Sigmoid colon (tissue), 7 donors: ENCODE measurements around the gene PTPN14. TPM values are rescaled to one million over a fixed set of nuclear protein-coding genes. Genes with fewer than 3 reads are reported as not detected.
"Not testable (repeated sequence)": the region's sequence is repeated elsewhere in the genome, so short reads cannot be mapped to it uniquely, and the experiment has no call there.

Source experiments
- DNase-seq: peaks from one replicate; pipeline ENCODE4 v3.0.0-alpha.2; 2019
- H3K27ac ChIP-seq, 4 donors: fragments of 200-600 bp; sonication (generic); one replicate each; pipeline ENCODE4 v1.5.1; 2016 to 2019; ENCODE audit warnings: mild to moderate bottlenecking in 1 of 4
- H3K27me3 ChIP-seq, 3 donors: fragments of 200-600 bp; sonication (generic); one replicate each; pipeline ENCODE4 v1.5.1; 2019; ENCODE audit warnings: mild to moderate bottlenecking in 1 of 3
- H3K36me3 ChIP-seq, 4 donors: fragments of 200-600 bp; sonication (generic); one replicate each; pipeline ENCODE4 v1.5.1; 2016 to 2019
- H3K4me1 ChIP-seq, 4 donors: fragments of 200-600 bp; sonication (generic); one replicate each; pipeline ENCODE4 v1.5.1; 2017 to 2019
- H3K4me3 ChIP-seq, 4 donors: fragments of 200-600 bp; sonication (generic); one replicate each; pipeline ENCODE4 v1.5.1; 2017 to 2019; ENCODE audit warnings: mild to moderate bottlenecking in 2 of 4, moderate library complexity in 1 of 4
- H3K9me3 ChIP-seq, 4 donors: fragments of 200-600 bp in 3 of 4; sonication (generic) in 3 of 4; one replicate each; pipeline versions ENCODE4 v1.5.1 to v1.6.1; 2013 to 2019
- CTCF ChIP-seq, 4 experiments: fragments of 450-650 bp in 3 of 4; fragments of 200-600 bp in 1 of 4; IDR thresholded peaks; one replicate each; pipeline ENCODE4 v1.5.1; 2016 to 2019; ENCODE audit warnings: antibody characterized with exemption in 4 of 4, mild to moderate bottlenecking in 3 of 4, moderate library complexity in 2 of 4
- EP300 ChIP-seq, 4 donors: sonication (generic); formaldehyde crosslinking; IDR thresholded peaks; one replicate each; pipeline ENCODE4 v1.6.1; 2017; ENCODE audit warnings: antibody characterized with exemption in 4 of 4
- POLR2A ChIP-seq, 2 donors: fragments of 450-650 bp; IDR thresholded peaks; one replicate each; pipeline ENCODE4 v1.6.1; 2016; ENCODE audit warnings: antibody characterized with exemption in 2 of 2, mild to moderate bottlenecking in 2 of 2, moderate library complexity in 2 of 2
- POLR2AphosphoS5 ChIP-seq, 4 donors: sonication (generic); formaldehyde crosslinking; IDR thresholded peaks; one replicate each; pipeline ENCODE4 v1.6.1; 2017; ENCODE audit warnings: antibody characterized with exemption in 4 of 4
- WGBS, 2 donors: extraction: QIAGEN DNeasy Blood & Tissue Kit; methylation state at CpG; one replicate each; pipeline ENCODE4 v1.1.7; 2013; 5-methylcytosine and 5-hydroxymethylcytosine counted together
- intact Hi-C: fragments of 100-400 bp; cut with DNase I; formaldehyde crosslinking; loops from one replicate; pipeline ENCODE4 v1.15.1; 2023
- polyA plus RNA-seq, 3 donors: library from polyadenylated mRNA; stranded (reverse); fragments of 200-250 nt; gene quantifications; one replicate each; pipeline ENCODE4 v1.2.3, GENCODE V29; 2013
- total RNA-seq, 4 donors: library from RNA; depleted of rRNA; stranded (reverse); fragments of >200 nt; gene quantifications; one replicate each; pipeline ENCODE4 v1.1.0, GENCODE V29; 2016
- donor health status: healthy with polysubstance abuse.
- donor health status: Bipolar disorder and iron deficiency.
- donor health status: healthy.

PTPN14 gene
- total and polyA plus RNA-seq, 7 donors, result 0.46 to 35.5 (median 20.1) TPM

- no peak for DNase-seq
- no peaks in the 10 kb centered on the region for H3K36me3 ChIP-seq
- H3K4me1 ChIP-seq, result peaks cover 0 to 57% (median 34%) of the 10 kb centered on the region in 4 donors
- no peak overlapping the region for H3K4me3 ChIP-seq
- intact Hi-C loops, result no loop called here
- peak overlapping the region; percentile 38 to 84 (median 72) for H3K27ac ChIP-seq
- no peaks in the 10 kb centered on the region for H3K9me3 ChIP-seq
- no peaks in the 10 kb centered on the region for H3K27me3 ChIP-seq
- WGBS, 2 donors, result 90% methylated on average over 7 of the region's 7 CpGs
- TF ChIP-seq EP300 (IDR thresholded peaks at IDR 0.05) (no peak), CTCF (IDR thresholded peaks at IDR 0.05) (no peak)
Measured at GRCh38 chr1:214493126-214493796, 58.1 kb downstream of the PTPN14 start.

DNA sequence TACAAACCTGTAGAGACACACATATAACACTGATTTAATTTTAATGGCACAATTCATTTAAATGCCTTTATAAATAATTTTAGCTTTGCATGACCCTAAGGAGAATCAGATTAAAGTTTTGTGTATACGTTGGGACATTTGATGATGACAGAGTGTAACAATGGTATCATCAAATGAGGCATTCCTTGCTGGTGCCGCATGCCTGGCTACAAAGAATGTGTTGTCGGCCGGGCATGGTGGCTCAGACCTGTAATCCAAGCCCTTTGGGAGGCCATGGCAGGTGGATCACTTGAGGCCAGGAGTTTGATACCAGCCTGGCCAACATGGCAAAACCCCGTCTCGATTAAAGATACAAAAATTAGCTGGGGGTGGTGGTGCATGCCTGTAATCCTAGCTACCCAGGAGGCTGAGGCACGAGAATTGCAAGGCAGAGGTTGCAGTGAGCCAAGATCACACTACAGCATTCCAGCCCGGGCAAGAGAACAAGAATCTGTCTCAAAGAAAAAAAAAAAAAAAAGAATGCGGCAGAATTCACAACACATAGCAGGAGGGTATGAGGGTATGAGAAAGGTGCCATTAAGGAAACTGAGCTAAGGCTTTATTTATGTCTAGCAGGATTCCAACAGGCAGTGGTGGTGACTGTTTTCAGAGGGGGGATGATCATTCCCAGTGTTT is 58.9 kb downstream of the PTPN14 start:
- intact Hi-C loops, result no loop called here
- H3K4me1 ChIP-seq, result peaks cover 0 to 56% (median 34%) of the 10 kb centered on the region in 4 donors
- H3K9me3 ChIP-seq, result no peaks in the 10 kb centered on the region
- DNase-seq, result no peak
- peak overlapping the region; percentile 38 to 84 (median 72) for H3K27ac ChIP-seq
- TF ChIP-seq EP300 (IDR thresholded peaks at IDR 0.05) (no peak), POLR2AphosphoS5 (IDR thresholded peaks at IDR 0.05) (peak in 1 of 4 donors; percentile 34)
- H3K36me3 ChIP-seq, result no peaks in the 10 kb centered on the region
- no peak overlapping the region for H3K4me3 ChIP-seq
- WGBS, 2 donors, result 93 to 95% methylated on average over 9 of the region's 9 CpGs
- H3K27me3 ChIP-seq, result no peaks in the 10 kb centered on the region

GRCh38 chr1:214491468-214492146 is 59.8 kb downstream of the PTPN14 start:
- TF ChIP-seq POLR2A (IDR thresholded peaks at IDR 0.05) (no peak), EP300 (IDR thresholded peaks at IDR 0.05) (no peak), POLR2AphosphoS5 (IDR thresholded peaks at IDR 0.05) (no peak), CTCF (IDR thresholded peaks at IDR 0.05) (no peak)
- H3K27ac ChIP-seq, result peak overlapping the region in 3 of 4 donors; percentile 69 to 84 (median 74)
- WGBS, 2 donors, result 82 to 87% methylated on average over 5 of the region's 5 CpGs
- H3K9me3 ChIP-seq, result no peaks in the 10 kb centered on the region
- DNase-seq, result no peak
- H3K4me1 ChIP-seq, result peaks cover 0 to 53% (median 34%) of the 10 kb centered on the region in 4 donors
- intact Hi-C loops, result no loop called here
- H3K27me3 ChIP-seq, result no peaks in the 10 kb centered on the region
- no peak overlapping the region for H3K4me3 ChIP-seq
- H3K36me3 ChIP-seq, result no peaks in the 10 kb centered on the region

GRCh38 chr1:214485151-214485550 is 66.3 kb downstream of the PTPN14 start:
- intact Hi-C loops, result no loop called here
- 76 to 89% methylated on average over 5 of the region's 5 CpGs for WGBS, 2 donors
- Histone ChIP-seq H3K27me3 (no peaks in the 10 kb centered on the region), H3K36me3 (no peaks in the 10 kb centered on the region), H3K4me1 (peaks cover 0 to 20% (median 11%) of the 10 kb centered on the region in 4 donors), H3K4me3 (no peak overlapping the region), H3K9me3 (no peaks in the 10 kb centered on the region), H3K27ac (no peak overlapping the region)
- TF ChIP-seq EP300 (IDR thresholded peaks at IDR 0.05) (no peak), POLR2A (IDR thresholded peaks at IDR 0.05) (no peak), CTCF (IDR thresholded peaks at IDR 0.05) (no peak), POLR2AphosphoS5 (IDR thresholded peaks at IDR 0.05) (no peak)
- no peak for DNase-seq

GRCh38 chr1:214483180-214483579 is 68.2 kb downstream of the PTPN14 start:
- Histone ChIP-seq H3K27ac (peak overlapping the region in 1 of 4 donors; percentile 25), H3K4me1 (peaks cover 0 to 14% (median 6%) of the 10 kb centered on the region in 4 donors)
- DNase-seq, intact Hi-C loops, H3K4me3 ChIP-seq, H3K36me3 ChIP-seq, H3K27me3 ChIP-seq, H3K9me3 ChIP-seq: not testable (repeated sequence)
- 80 to 81% methylated on average over 13 of the region's 13 CpGs for WGBS, 2 donors

- intact Hi-C loops, result not testable (repeated sequence)
- WGBS, 2 donors, result 21 to 33% methylated on average over 2 of the region's 2 CpGs
Measured at GRCh38 chr1:214481983-214482634, 69.3 kb downstream of the PTPN14 start.

More at GRCh38 chr1:214481983-214482634, 69.3 kb downstream of the PTPN14 start:
- not testable (repeated sequence) for DNase-seq, H3K4me3 ChIP-seq, H3K27ac ChIP-seq, H3K36me3 ChIP-seq, H3K27me3 ChIP-seq, H3K9me3 ChIP-seq
- H3K4me1 ChIP-seq, result peaks cover 0 to 19% (median 15%) of the 10 kb centered on the region in 4 donors
